Aorta (tissue), 5 donors: ENCODE data around the gene HOXC10. TPM values are rescaled to one million over a fixed set of nuclear protein-coding genes. Genes with fewer than 3 reads are reported as not detected.
A peak's percentile ranks its signal among the peaks of the same experiment; 100 is the strongest.

Experiments
- ATAC-seq: fragments of 200-7000 bp; cut with Tn5 transposase; one replicate; pipeline ENCODE4 v1.9.1; 2022; ENCODE audit warnings: moderate library complexity; ENCODE audit not compliant: low FRiP score
- DNase-seq, 2 donors: peaks; one replicate each; pipeline ENCODE4 v3.0.0-alpha.2; 2020
- H3K27ac ChIP-seq, 2 donors: one replicate each; pipeline ENCODE4 v1.5.1; 2013; ENCODE audit warnings: low read length in 2 of 2, mild to moderate bottlenecking in 2 of 2, moderate library complexity in 2 of 2, control low read depth in 1 of 2, inconsistent platforms in 1 of 2, low read depth in 1 of 2
- H3K27me3 ChIP-seq, 2 donors: one replicate each; pipeline ENCODE4 v1.6.1; 2013; ENCODE audit warnings: control low read depth in 1 of 2, low read length in 1 of 2, mild to moderate bottlenecking in 1 of 2, moderate library complexity in 1 of 2; ENCODE audit not compliant: insufficient read depth in 2 of 2, control insufficient read depth in 1 of 2
- H3K36me3 ChIP-seq, 2 donors: one replicate each; pipeline ENCODE4 v1.6.1; 2013; ENCODE audit warnings: control low read depth in 1 of 2, low read length in 1 of 2, mild to moderate bottlenecking in 1 of 2; ENCODE audit not compliant: insufficient read depth in 2 of 2, control insufficient read depth in 1 of 2
- H3K4me1 ChIP-seq, 2 donors: one replicate each; pipeline ENCODE4 v1.6.1; 2013; ENCODE audit warnings: low read length in 2 of 2, control low read depth in 1 of 2, mild to moderate bottlenecking in 1 of 2, moderate library complexity in 1 of 2; ENCODE audit not compliant: insufficient read depth in 2 of 2, control insufficient read depth in 1 of 2
- H3K4me3 ChIP-seq, 2 donors: one replicate each; pipeline ENCODE4 v1.5.1; 2013; ENCODE audit warnings: low read length in 2 of 2, control low read depth in 1 of 2, mild to moderate bottlenecking in 1 of 2
- H3K9me3 ChIP-seq: one replicate; pipeline ENCODE4 v1.6.1; 2013; ENCODE audit warnings: mild to moderate bottlenecking, low read length; ENCODE audit not compliant: control insufficient read depth
- WGBS, 2 donors: extraction: QIAGEN DNeasy Blood & Tissue Kit; methylation state at CpG; one replicate each; pipeline ENCODE4 v1.1.7; 2013; 5-methylcytosine and 5-hydroxymethylcytosine counted together
- intact Hi-C, 2 donors: fragments of 100-400 bp; cut with DNase I; formaldehyde crosslinking; loops; one replicate each; pipeline versions ENCODE4 v1.14.2 to v1.15.0; 2022
- polyA plus RNA-seq, 2 donors: library from polyadenylated mRNA; stranded (reverse); fragments of 200-250 nt; gene quantifications; one replicate each; pipeline ENCODE4 v1.2.3, GENCODE V29; 2013
- total RNA-seq, 2 donors: library from RNA; stranded (reverse); fragmentation: NEBNext Ultra II Directional; extraction: Animal tissue kit (Norgen Biotek cat#: 25700); gene quantifications; one replicate each; pipeline ENCODE4 v1.2.1, GENCODE V29; 2021
- donor health status: healthy with polysubstance abuse.
- donor health status: Bipolar disorder and iron deficiency.
- donor health status: DM: no; HTN: no; CAD: no.
- donor health status: DM: no; HTN: no; CAD: no.
- donor health status: DM: yes; HTN: yes; CAD: no.

The HOXC10 gene
- total and polyA plus RNA-seq, 4 donors: 1.6 to 32.0 (median 3.6) TPM; not detected in 1

GRCh38 chr12:54031480-54031879 is 46.5 kb downstream of the HOXC10 start:
- H3K27me3 ChIP-seq: peaks cover 0 to 2% of the 10 kb centered on the region in 2 donors
- intact Hi-C loops: loop anchor here in 1 of 2 donors (5.0 kb wide), 1 partner anchor 96 kb away; no protein-coding TSS in a partner anchor
- 70 to 90% methylated on average over 15 to 16 of the region's 16 CpGs for WGBS, 2 donors
- DNase-seq: no peak
- ATAC-seq: no peak
- no peaks in the 10 kb centered on the region for H3K4me1 ChIP-seq
- no peak overlapping the region for H3K27ac ChIP-seq
- no peaks in the 10 kb centered on the region for H3K9me3 ChIP-seq
- no peaks in the 10 kb centered on the region for H3K36me3 ChIP-seq
- H3K4me3 ChIP-seq: no peak overlapping the region

- intact Hi-C loops: loop anchor here (2.0 to 5.0 kb wide), 3 partner anchors 95 to 159 kb away; no protein-coding TSS in a partner anchor
- H3K4me3 ChIP-seq: no peak overlapping the region
- H3K27me3 ChIP-seq: peaks cover 0 to 2% of the 10 kb centered on the region in 2 donors
- 45 to 47% methylated on average over 6 of the region's 6 CpGs for WGBS, 2 donors
- no peak for DNase-seq
- H3K27ac ChIP-seq: no peak overlapping the region
- no peaks in the 10 kb centered on the region for H3K4me1 ChIP-seq
- no peaks in the 10 kb centered on the region for H3K9me3 ChIP-seq
- no peak for ATAC-seq
- no peaks in the 10 kb centered on the region for H3K36me3 ChIP-seq
Measured at GRCh38 chr12:54032086-54032619, 47.2 kb downstream of the HOXC10 start.

- Histone ChIP-seq H3K4me3 (peak within 1 kb of the TSS; percentile 28 to 45), H3K36me3 (no peaks in the 10 kb centered on the region), H3K9me3 (no peaks in the 10 kb centered on the region), H3K4me1 (no peaks in the 10 kb centered on the region), H3K27me3 (peaks cover 0 to 2% of the 10 kb centered on the region in 2 donors), H3K27ac (no peak within 1 kb of the TSS)
- intact Hi-C loops: loop anchor here (2.0 to 5.0 kb wide), 3 partner anchors 95 to 158 kb away; no protein-coding TSS in a partner anchor
- peak; percentile 73 for ATAC-seq
- peak in 1 of 2 donors; percentile 79 for DNase-seq
- WGBS, 2 donors: 1 to 3% methylated on average over 12 of the region's 12 CpGs
Measured at GRCh38 chr12:54032627-54033100, 47.7 kb downstream of the HOXC10 start, which contains the start of gene HOXC5. TSS of gene HOXC5 (plus strand) at chr12:54033050. CDS start at chr12:54033123, 73 bp downstream.

GRCh38 chr12:54033106-54033979 is 48.4 kb downstream of the HOXC10 start:
- peak; percentile 34 for ATAC-seq

GRCh38 chr12:54033980-54034784 is 49.2 kb downstream of the HOXC10 start:
- DNase-seq (no peak), ATAC-seq (no peak)
- H3K4me3 ChIP-seq: peak overlapping the region in 1 of 2 donors; percentile 45
- no peaks in the 10 kb centered on the region for H3K36me3 ChIP-seq
- peaks cover 0 to 2% of the 10 kb centered on the region in 2 donors for H3K27me3 ChIP-seq
- 47 to 61% methylated on average over 57 of the region's 57 CpGs for WGBS, 2 donors
- H3K4me1 ChIP-seq: no peaks in the 10 kb centered on the region
- no peaks in the 10 kb centered on the region for H3K9me3 ChIP-seq
- H3K27ac ChIP-seq: no peak overlapping the region
- intact Hi-C loops: loop anchor here (2.0 to 5.0 kb wide), 3 partner anchors 93 to 157 kb away; no protein-coding TSS in a partner anchor

More at GRCh38 chr12:54033106-54033979, 48.4 kb downstream of the HOXC10 start:
- Histone ChIP-seq H3K9me3 (no peaks in the 10 kb centered on the region), H3K4me1 (no peaks in the 10 kb centered on the region), H3K27me3 (peaks cover 0 to 2% of the 10 kb centered on the region in 2 donors), H3K27ac (no peak overlapping the region), H3K4me3 (peak overlapping the region; percentile 28 to 45), H3K36me3 (no peaks in the 10 kb centered on the region)
- intact Hi-C loops: loop anchor here (2.0 to 5.0 kb wide), 3 partner anchors 94 to 157 kb away; no protein-coding TSS in a partner anchor
- WGBS, 2 donors: 4% methylated on average over 56 to 61 of the region's 61 CpGs
- no peak for DNase-seq

GRCh38 chr12:54034785-54035310 is 49.9 kb downstream of the HOXC10 start:
- DNase-seq (no peak), ATAC-seq (no peak)
- Histone ChIP-seq H3K4me3 (no peak overlapping the region), H3K27ac (no peak overlapping the region), H3K9me3 (no peaks in the 10 kb centered on the region), H3K36me3 (no peaks in the 10 kb centered on the region), H3K27me3 (peaks cover 0 to 2% of the 10 kb centered on the region in 2 donors), H3K4me1 (no peaks in the 10 kb centered on the region)
- intact Hi-C loops: loop anchor here (5.0 kb wide), 2 partner anchors 92 to 112 kb away; no protein-coding TSS in a partner anchor
- WGBS, 2 donors: 81 to 91% methylated on average over 22 of the region's 22 CpGs

- Histone ChIP-seq H3K27ac (no peak overlapping the region), H3K36me3 (no peaks in the 10 kb centered on the region), H3K9me3 (no peaks in the 10 kb centered on the region), H3K27me3 (peaks cover 0 to 2% of the 10 kb centered on the region in 2 donors), H3K4me3 (no peak overlapping the region), H3K4me1 (no peaks in the 10 kb centered on the region)
- WGBS, 2 donors: 77 to 87% methylated on average over 6 of the region's 6 CpGs
- no peak for ATAC-seq
- intact Hi-C loops: loop anchor here in 1 of 2 donors (5.0 kb wide), 1 partner anchor 112 kb away; no protein-coding TSS in a partner anchor
- no peak for DNase-seq
Measured at GRCh38 chr12:54035568-54036264, 50.8 kb downstream of the HOXC10 start.
